GM21381 (cell line): ENCODE results near the gene SEC14L1.
"Not testable (repeated sequence)": the region's sequence is repeated elsewhere in the genome, so short reads cannot be mapped to it uniquely, and the experiment has no call there.

Experiments
- ATAC-seq: cut with Tn5 transposase; IDR thresholded peaks from one replicate; pipeline ENCODE4 v1.9.1; 2021; ENCODE audit warnings: mild to moderate bottlenecking, moderate library complexity; ENCODE audit not compliant: unreplicated experiment

SEC14L1 gene

DNA sequence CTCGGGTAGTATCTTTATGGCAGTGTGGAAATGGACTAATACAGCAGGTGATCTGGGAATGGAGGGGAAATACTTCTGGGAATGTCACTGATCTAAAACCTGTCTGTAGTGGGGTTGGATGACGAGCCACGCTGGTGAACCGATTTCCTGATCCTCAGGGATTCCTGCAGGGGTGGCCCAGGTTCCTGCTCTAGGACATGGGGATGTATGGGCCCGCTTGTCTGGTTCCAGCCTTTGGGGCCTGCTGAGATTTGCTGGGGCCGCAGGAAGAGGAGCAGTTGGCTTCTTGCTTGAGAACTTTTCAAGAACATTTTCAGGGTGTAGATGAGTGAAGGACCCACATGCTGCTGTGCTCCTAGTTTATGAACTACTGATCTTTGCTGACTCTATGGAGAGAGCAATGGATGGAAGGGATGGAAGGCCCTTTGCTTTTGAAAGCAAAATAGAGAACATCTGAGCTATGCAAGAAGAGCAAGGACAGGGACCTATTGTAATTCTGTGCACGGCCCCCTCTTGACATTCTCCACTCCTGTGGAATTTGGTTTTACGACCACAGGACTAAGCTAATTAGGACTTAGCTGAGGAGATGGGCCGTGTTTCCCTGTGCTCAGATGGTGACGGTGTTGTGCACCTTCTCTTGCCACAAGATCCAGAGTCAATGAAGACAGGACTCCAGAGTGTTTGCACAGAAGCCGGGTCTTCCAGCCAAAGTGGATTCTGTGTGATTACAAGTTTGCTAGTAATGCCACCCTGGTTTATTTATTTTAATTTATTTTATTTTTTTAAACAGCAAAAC, 90.5 kb downstream of the SEC14L1 start:
- ATAC-seq = no peak

DNA sequence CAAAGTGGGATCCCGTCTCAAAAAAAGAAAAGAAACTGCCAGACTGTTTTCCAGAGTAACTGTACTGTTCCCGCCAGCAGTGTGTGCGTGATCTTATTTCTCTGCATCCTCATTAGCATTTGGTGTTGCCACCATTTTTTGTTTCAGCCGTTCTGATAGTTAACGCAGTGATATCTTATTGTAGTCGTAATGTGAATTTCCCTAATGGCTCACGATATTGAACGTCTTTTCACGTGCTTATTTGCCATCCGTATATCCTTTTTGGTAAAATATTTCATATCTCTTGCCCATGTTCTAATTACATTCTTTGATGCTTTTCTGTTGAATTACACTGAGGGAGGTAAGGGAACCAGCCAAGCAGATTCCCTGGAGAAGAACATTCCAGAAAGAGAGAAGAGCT, 92.4 kb downstream of the SEC14L1 start:
- ATAC-seq = no peak

DNA sequence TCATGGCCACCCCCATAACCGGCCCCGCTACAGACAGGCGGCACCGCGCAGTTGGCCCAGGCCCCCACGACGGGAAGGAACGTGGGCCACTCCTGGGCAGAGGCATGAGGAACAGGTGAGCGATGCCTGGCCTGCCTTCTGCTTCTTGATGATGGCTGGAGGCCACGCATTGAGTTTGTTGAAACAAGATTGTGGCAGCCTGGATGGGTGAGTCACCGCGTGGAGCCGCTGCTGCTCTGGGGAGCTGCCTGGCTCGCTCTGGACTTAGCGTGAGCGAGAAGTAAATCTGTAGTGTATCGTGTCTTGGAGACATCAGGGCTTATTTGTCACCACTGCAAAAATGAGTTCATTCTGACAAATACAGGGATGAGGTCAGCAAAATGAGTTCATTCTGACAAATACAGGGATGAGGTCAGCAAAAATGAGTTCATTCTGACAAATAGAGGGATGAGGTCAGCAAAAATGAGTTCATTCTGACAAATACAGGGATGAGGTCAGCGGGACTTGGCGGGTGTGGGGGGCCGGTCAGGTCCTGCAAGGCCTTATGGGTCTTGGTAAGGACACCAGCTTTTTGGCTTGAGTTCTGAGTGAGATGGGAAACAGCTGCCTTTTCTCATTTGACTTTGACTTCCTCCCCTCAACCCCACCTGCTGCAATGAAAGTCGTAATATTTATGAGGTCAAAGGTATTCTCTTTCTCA, 93.0 kb downstream of the SEC14L1 start:
- no peak for ATAC-seq

DNA sequence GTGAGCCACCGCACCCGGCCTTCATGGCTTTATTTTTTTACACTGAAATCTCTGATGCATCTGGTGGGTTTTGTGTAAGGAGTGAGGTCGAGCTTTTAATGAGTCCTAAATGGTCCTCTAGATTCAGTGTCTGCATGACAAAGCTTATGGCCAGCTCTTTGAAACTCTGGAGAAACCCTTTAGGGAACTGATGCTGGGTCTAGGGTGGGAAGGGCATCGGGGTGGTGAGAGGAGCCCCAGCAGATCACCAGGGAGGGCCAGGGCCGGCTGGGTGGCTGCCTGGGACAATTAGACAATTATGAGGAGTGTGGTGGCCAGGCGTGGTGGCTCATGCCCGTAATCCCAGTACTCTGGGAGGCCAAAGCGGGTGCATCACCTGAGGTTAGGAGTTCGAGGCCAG, 93.9 kb downstream of the SEC14L1 start:
- ATAC-seq = no peak

DNA sequence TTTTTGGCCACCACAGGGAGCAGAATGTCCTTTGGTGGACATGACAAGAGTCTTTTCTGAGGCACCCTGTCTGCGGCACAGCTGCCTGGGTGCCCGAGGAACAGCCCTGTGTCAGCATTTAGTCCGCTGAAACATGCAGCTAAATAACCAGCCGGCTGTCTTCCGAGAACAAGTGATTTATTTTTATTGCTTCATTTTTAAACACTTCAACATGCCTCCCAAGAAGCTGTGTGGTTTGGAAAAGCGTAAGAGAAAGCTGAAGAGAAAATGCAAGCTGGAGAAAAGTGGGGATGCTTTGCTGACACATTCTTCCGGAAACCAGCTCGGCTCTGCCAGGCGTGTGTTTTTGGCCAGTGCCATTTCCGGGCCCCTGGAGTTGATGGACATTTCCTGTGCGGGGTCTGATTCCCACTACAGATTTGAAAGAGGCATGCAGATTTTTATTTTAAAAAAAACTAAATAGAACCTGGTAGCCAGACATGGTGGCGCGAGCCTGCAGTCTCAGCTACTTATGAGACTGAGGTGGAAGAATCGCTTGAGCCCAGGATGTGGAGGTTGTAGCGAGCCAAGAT, 94.7 kb downstream of the SEC14L1 start:
- ATAC-seq = no peak

DNA sequence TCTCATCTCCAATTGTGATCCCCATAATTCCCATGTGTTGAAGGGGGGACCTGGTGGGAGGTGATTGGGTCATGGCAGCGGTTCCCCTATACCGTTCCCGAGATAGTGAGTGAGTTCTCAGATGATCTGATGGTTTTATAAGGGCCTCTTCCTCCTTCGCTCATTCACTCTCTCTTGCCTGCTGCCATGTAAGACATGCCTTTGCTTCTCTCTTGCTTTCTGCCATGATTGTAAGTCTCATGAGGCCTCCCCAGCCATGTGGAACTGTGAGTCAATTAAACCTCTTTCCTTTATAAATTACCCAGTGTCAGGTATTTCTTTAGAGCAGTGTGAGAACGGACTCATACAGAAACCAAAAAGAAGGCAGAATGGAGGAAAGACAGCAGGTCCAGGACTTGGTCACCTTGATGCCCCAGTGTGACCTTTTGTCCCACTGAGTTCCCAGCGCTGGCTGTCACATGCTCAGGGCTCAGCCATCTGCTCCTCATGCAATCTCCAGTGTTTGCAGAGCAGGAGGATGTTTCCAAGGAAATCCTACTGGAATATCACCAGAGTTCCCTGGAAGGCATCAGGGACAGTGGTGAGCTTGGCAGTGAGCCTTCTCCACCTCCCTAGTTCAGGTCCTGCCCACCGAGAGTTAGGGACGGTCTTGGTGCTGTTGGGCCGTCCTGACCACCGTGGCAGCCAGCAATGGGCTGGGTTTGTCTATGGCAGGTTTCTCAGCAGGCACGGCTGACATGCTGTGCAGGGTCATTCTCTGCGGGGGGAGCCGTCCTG, 96.7 kb downstream of the SEC14L1 start:
- ATAC-seq = no peak

DNA sequence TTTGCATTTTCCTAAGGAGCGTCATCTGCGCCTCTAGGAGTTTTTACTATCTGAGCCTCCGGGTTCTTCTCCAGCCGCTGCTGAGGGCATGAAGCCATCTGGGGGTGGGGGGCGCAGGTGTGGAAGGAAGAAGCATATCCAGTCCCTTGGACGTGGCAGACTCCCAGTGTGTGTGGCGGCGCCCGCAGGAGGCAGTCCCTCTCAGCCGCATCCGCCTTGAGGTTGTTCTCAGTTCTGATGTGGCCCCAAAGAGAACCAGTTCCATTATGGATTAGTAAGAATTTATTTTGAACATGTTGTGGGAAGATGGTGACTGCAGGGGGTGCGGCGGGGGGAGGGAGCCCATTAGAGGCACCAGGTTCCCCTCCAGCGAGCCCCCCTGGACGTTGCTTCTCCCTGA, 100.2 kb downstream of the SEC14L1 start:
- ATAC-seq = no peak

DNA sequence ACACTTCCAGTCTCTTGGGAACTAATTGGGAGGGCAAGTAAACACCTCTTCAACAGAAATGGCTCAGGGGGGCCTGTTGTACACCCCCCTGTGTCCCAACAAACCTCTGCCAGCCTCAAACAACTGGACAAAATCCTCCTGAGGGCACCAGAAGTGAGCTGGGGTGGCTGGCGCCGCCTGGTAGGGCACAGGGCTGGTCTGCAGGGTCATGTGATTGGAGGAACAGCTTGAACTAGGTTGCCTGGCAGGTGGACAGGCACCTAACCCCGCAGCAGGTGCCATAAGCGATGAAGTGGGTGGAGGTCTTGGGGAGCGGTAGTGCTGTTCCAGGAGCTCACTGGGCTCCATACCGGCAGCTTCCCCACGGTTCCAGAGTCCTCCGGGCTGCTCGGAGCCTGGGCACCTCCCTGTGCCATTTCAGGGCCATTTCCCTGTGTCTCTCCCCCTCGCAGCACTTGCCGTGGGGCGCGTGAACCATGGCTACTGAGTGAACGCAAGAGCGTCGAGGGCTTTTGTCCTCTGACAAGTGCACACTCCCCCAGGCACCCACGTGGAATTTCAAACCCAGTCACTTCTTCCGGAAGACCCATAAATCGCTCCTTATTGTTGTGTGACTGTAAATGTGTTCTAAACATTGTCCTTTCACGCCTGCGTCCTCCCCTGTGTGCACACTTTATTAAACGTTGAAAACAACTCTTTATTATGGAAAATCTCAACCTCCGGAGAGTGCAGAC, 101.5 kb downstream of the SEC14L1 start:
- no peak for ATAC-seq

DNA sequence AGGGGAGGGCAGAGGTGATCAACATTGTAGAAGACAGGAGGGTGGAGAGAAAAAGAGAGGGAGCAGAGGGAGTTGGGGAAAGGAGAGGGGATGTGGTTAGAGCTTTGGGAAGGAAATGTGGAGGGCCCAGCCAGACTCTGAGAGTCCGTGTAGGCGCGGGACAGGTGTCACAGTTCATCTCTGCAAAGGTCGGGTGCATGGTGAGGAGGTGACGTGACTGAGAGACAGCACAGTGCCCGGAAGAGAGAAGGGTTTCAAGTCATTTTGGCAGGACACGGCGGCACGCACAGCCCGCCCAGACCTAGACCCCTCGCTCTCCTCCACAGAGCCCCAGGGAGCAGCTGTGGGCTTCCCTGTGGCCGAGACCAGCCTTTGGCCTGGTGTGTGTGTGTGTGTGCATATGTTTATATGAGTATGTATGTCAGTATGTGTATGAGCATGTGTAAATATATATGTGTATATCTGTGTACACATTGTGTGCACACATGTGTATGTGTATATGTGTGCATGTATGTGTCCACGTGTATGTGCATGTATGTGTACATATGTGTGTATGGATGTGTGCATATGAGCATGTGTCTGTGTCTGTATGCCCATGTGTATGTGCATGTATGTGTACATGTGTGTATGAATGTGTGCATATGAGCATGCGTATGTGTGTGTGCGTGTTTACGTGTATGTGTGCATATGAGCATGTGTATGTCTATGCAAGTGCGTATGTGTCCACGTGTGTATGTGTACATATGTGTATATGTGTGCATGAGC, 104.6 kb downstream of the SEC14L1 start:
- no peak for ATAC-seq

DNA sequence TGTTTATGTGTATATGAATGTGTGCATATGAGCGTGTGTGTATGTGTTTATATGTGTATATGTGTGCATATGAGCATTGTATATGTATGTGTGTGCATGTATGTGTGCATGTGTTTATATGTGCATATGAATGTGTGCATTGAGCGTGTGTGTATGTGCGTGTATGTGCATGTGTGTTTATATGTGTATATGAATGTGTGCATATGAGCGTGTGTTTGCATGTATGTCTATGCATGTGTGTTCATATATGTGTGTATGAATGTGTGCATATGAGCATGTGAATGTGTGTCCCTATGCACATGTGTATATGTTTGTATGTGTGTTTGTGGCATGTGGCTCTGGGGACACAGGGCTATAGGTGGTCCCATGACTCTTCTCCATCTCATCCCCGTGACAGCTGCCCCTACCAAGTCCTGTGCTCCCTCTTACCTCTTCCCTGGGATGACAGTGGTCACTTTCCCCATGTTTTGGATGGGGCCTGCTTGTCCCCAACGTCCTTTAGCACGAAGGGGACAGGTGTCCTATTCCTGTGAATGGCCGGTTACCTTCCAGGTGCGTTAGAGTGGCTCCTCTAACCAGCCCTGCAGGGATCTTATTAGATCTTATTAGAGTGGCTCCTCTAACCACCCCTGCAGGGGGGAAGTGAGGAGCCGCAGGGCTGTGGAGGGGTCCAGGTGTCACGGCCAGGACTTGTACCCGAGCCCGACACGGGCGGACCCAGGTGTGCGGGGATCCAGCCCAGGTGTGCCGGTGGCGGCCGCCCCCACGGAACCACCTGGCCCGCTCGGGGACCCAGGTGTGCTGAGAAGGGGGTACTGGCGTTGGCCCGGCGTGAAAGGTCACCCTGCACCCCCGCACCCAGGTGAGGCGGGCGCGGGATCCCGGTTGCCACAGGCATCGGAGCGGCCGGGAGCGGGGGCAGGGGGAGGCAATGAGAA, 105.6 kb downstream of the SEC14L1 start:
- ATAC-seq = no peak

DNA sequence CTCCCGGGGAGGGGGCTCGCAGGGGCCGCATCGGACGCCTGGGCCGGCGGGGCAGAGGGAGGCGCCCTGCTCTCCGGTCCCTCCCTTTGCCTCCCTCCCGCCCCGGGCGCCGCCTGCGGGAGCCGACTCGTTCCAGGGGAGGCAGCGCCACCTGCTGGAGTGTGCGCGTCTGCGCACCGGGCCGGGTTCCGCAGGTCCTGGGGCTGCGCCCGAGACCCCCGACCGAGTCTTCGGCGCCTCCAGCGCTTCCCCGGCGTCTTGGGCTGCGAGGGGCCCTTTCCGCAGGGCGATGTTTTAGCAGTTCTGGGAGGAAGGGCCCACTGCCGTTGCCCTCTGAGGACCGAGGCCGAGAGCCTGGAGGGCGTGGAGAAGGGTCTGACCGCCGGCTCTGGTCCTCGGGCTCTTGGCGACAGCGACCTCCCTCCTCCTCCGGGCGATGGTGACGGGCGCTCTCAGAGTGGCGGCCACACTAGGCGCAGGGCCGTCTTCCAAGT, 106.3 kb downstream of the SEC14L1 start:
- ATAC-seq = no peak

DNA sequence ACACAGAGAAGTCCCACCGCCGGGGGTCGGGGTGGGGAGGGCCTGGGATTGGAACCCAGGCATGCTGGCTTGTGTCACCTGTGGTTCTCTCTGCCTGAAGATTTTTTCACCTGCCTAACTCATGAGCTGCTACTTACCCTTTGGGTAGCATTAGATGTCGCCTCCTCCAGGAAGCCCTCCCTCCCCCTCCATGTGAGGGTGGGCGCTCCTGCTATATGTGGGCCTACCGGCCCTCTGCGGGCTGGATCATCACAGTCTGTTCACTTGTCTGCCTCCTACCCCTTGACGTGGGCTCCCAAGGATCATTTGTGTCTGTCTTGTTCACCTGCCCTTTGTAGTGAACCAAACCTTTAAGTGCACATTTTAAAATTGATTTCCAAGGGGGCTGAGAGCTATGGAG, 106.8 kb downstream of the SEC14L1 start:
- ATAC-seq = no peak

DNA sequence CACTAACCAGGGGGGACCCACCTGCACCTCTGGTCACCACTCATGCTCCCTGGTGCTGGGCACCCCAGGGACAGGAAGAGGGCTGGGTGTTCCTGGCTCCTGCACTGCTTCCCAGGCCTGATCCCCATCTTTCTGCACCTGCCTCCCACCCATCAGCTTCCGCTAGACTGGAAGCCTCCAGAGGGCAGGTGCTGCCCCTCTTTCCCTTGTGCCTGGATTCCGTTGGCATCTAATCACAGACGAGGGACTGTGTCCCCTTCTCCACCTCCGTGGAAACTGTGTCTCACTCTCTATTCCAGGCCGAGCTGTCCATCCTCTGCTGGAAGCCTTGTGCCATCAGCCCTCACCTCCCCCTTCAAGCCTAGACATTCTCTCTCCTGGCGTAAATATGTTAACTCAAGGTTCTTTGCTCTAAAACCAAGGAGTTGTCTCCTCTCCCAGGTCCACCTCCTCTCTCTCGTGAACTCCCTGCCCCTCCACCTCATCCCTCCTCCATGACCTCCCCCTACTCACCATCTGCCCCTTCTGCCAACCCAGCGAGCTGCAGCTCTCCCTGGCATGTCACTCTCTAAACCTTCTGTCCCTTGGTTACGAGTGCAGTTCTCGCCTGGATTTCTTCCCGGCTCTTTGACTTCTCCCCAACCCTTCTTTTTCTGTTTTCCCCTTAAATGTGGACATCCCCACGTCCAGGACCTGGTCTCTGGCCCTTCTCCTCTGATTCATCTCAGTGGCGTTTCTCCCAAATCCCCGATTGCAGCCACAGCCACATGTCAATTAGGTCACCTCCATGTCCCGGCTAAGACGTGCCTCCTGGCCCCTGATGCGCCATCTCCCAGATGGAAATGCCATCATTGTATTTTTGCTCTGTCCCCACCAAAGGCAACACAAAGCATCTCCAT, 107.7 kb downstream of the SEC14L1 start:
- ATAC-seq = no peak

DNA sequence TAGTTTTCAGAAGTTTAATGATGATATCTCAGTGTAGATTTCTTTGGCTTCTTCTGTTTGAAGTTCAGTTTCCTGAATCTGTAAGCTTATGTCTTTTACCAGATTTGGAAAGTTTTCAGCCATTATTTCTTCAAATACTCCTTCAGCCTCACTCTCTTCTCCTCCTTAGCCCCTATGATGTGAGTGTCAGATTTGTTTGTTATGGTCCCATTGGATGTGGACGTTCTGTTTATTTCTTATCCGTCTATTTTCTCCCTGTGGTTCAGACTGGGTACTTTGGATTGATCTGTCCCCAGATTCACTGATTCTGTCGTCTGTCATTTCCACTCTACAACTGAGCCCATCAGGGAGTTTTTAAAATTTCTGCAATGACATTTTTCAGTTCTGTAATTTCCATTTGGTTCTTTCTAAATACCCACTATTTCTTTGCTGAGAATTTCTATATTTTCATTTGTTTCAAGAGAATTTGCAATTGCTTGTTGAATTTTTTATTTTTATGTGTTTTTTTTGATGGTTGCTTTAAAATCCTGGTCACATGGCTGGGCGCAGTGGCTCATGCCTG, 110.9 kb downstream of the SEC14L1 start:
- ATAC-seq = no peak

DNA sequence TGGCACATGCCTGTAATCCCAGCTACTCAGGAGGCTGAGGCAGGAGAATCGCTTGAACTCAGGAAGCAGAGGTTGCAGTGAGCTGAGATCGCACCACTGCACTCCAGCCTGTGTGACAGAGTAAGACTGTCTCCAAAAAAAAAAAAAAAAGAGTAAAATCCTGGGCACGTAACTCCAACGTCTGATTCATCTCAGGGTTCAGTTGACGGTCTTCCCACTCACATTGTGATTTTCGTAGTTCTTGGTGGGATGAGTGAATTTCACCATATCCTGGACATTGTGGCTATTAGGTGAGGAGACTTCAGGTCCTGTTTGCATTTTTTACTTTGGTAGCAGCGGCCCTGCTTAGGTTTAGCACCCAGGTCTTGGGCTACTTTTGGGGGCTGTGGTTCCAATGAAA, 111.5 kb downstream of the SEC14L1 start:
- ATAC-seq = not testable (repeated sequence)

DNA sequence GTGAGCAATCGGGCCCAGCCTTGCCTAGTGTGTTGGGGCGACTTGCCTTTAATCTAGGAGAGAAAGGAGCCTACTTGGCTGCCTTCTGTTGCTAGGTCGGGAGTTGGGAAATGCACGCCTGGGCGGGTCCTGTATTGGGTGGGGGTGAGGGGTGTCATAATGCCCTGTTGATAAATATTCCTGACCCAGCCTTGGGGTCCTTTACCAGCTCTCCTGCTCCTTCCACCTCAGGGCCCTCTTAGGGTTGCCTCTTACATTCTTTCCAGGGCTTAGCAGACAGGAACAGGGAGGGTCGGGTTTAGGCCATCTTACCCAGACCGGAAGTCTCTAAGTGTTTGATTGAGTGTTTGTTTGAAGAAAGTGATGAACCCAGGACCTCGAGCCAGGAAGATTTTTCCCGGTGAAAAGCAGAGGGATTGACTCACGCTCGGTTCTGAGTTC, 112.9 kb downstream of the SEC14L1 start:
- no peak for ATAC-seq
